ENCODE data around the gene NEDD1.

The NEDD1 gene

GRCh38 chr12:96897421-96897820 is 9.6 kb upstream of the NEDD1 start:
- Histone ChIP-seq H3K4me1 (no peaks in the 10 kb centered on the region), H3K27me3 (no peaks in the 10 kb centered on the region), H3K4me2 (no peak overlapping the region), H3K27ac (no peak overlapping the region), H3K9ac (no peak overlapping the region), H3K4me3 (no peak overlapping the region), H4K20me1 (no peaks in the 10 kb centered on the region), H3K9me3 (peaks cover 18% of the 10 kb centered on the region), H3K36me3 (no peaks in the 10 kb centered on the region)
- TF ChIP-seq Cebpa-rat (IDR thresholded peaks at IDR 0.05) = no peak

DNA sequence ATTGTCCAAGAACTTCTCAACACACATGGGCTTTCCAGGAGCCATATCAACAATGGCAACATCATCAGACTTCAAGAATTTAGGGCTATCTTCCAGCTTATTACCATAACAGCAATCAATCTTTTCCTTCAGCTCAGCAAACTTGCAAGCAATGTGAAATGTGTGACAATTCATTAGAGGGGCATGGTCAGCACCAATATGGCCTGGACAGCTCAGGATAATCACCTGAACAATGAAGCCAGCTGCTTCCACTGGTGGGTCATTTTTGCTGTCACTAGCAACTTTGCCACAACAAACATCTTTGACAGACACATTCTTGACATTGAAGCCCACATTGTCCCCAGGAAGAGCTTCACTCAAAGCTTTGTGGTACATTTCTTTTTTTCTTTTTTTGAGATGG is 5.9 kb upstream of the NEDD1 start:
- TF ChIP-seq Cebpa-rat (IDR thresholded peaks at IDR 0.05) = no peak
- H3K4me3 ChIP-seq = no peak overlapping the region
- no peak overlapping the region for H3K27ac ChIP-seq
- peaks cover 2% of the 10 kb centered on the region; the same call in 1 of the 2 replicates for H3K4me1 ChIP-seq
- no peaks in the 10 kb centered on the region for H3K36me3 ChIP-seq
- no peak overlapping the region for H3K9ac ChIP-seq
- no peaks in the 10 kb centered on the region for H4K20me1 ChIP-seq
- no peaks in the 10 kb centered on the region for H3K9me3 ChIP-seq
- H3K4me2 ChIP-seq = no peak overlapping the region
- no peaks in the 10 kb centered on the region for H3K27me3 ChIP-seq

- H3K4me2 ChIP-seq = no peak overlapping the region
- no peaks in the 10 kb centered on the region for H3K9me3 ChIP-seq
- TF ChIP-seq Cebpa-rat (IDR thresholded peaks at IDR 0.05) = no peak
- peaks cover 7% of the 10 kb centered on the region for H3K4me1 ChIP-seq
- H3K27me3 ChIP-seq = no peaks in the 10 kb centered on the region
- H3K9ac ChIP-seq = no peak overlapping the region
- H4K20me1 ChIP-seq = no peaks in the 10 kb centered on the region
- H3K36me3 ChIP-seq = no peaks in the 10 kb centered on the region
- no peak overlapping the region for H3K27ac ChIP-seq
- no peak overlapping the region for H3K4me3 ChIP-seq
Measured at GRCh38 chr12:96902076-96902475, 5.0 kb upstream of the NEDD1 start.

GRCh38 chr12:96906498-96906848 is 584 bp upstream of the NEDD1 start:
- Histone ChIP-seq H4K20me1 (0 out of 2 replicates have a peak, but pooled peaks cover 6% of the 10 kb centered on the region), H3K27me3 (no peaks in the 10 kb centered on the region), H3K9ac (peak overlapping the region; percentile 92), H3K9me3 (no peaks in the 10 kb centered on the region), H3K4me2 (peak overlapping the region; percentile 80), H3K4me3 (peak overlapping the region; percentile 91), H3K27ac (peak overlapping the region; percentile 92), H3K36me3 (peaks cover 4% of the 10 kb centered on the region; the same call in 1 of the 2 replicates), H3K4me1 (peaks cover 43% of the 10 kb centered on the region)
- TF ChIP-seq Cebpa-rat (IDR thresholded peaks at IDR 0.05) = no peak

- H3K27ac ChIP-seq = peak overlapping the region; percentile 92
- H3K27me3 ChIP-seq = no peaks in the 10 kb centered on the region
- no peaks in the 10 kb centered on the region for H3K9me3 ChIP-seq
- 0 out of 2 replicates have a peak, but pooled peaks cover 6% of the 10 kb centered on the region for H4K20me1 ChIP-seq
- no peak for TF ChIP-seq Cebpa-rat (IDR thresholded peaks at IDR 0.05)
- H3K4me2 ChIP-seq = peak overlapping the region; percentile 91
- peaks cover 47% of the 10 kb centered on the region for H3K4me1 ChIP-seq
- peak overlapping the region; percentile 91 for H3K4me3 ChIP-seq
- H3K36me3 ChIP-seq = peaks cover 5% of the 10 kb centered on the region; the same call in 1 of the 2 replicates
- H3K9ac ChIP-seq = peak overlapping the region; percentile 92
Measured at GRCh38 chr12:96907671-96908422, 790 bp downstream of the NEDD1 start.

DNA sequence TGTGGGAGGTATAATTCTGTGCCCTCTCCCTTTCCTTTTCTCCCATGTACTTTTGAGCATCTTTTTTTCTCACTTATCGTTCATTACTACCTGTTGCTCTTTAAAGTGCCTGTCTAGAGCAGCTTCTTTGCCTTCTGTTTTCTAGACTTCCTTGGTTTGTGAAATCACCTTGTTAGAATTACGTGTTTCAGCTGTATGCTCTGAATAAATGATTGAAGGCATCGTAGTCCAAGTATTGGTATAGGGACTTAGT is 1.3 kb downstream of the NEDD1 start:
- H3K27me3 ChIP-seq = no peaks in the 10 kb centered on the region
- H3K4me2 ChIP-seq = peak overlapping the region; percentile 91
- H4K20me1 ChIP-seq = 0 out of 2 replicates have a peak, but pooled peaks cover 6% of the 10 kb centered on the region
- H3K4me3 ChIP-seq = peak overlapping the region; percentile 91
- no peak overlapping the region for H3K27ac ChIP-seq
- peaks cover 10% of the 10 kb centered on the region for H3K36me3 ChIP-seq
- TF ChIP-seq Cebpa-rat (IDR thresholded peaks at IDR 0.05) = no peak
- H3K4me1 ChIP-seq = peaks cover 47% of the 10 kb centered on the region
- H3K9ac ChIP-seq = peak overlapping the region; percentile 92
- H3K9me3 ChIP-seq = no peaks in the 10 kb centered on the region

GRCh38 chr12:96912261-96912660 is 5.2 kb downstream of the NEDD1 start:
- Histone ChIP-seq H3K9me3 (no peaks in the 10 kb centered on the region), H3K27me3 (no peaks in the 10 kb centered on the region), H4K20me1 (0 out of 2 replicates have a peak, but pooled peaks cover 6% of the 10 kb centered on the region), H3K27ac (no peak overlapping the region), H3K36me3 (peaks cover 24% of the 10 kb centered on the region), H3K4me1 (peaks cover 40% of the 10 kb centered on the region), H3K9ac (no peak overlapping the region), H3K4me2 (no peak overlapping the region), H3K4me3 (no peak overlapping the region)
- no peak for TF ChIP-seq Cebpa-rat (IDR thresholded peaks at IDR 0.05)

GRCh38 chr12:96912943-96913342 is 5.9 kb downstream of the NEDD1 start:
- no peak overlapping the region for H3K9ac ChIP-seq
- H3K27ac ChIP-seq = no peak overlapping the region
- peaks cover 24% of the 10 kb centered on the region for H3K36me3 ChIP-seq
- H3K4me1 ChIP-seq = peaks cover 38% of the 10 kb centered on the region
- TF ChIP-seq Cebpa-rat (IDR thresholded peaks at IDR 0.05) = no peak
- H3K27me3 ChIP-seq = no peaks in the 10 kb centered on the region
- no peaks in the 10 kb centered on the region for H3K9me3 ChIP-seq
- H3K4me2 ChIP-seq = no peak overlapping the region
- H3K4me3 ChIP-seq = no peak overlapping the region
- 0 out of 2 replicates have a peak, but pooled peaks cover 6% of the 10 kb centered on the region for H4K20me1 ChIP-seq

DNA sequence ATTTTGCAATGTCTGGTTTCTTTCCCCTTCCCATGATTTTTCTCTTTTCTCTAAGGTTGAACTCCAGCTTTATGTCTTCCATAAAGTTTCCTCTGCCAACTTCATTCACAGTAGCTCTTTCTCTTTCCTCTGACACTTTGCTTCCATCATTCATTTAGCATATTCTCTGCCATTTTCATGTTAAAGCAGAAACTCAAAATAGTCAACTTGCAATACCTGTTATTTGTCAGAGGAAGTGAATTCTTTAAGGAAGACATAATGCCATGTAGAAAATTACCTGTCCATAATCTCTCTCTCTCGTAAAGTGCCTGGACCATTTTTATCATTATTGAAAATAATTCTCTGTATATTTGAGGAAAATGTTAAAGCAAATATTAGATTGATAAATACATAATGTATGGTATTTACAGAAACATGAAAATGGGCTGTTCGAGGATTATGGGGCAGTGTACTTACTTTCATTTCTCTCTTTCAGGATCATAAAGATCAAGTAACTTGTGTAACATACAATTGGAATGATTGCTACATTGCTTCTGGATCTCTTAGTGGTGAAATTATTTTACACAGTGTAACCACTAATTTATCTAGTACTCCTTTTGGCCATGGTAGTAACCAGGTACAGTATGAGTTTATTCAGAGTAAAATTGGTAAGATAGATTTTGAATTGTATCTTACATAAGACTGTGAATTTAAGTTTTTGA is 12.6 kb downstream of the NEDD1 start:
- Histone ChIP-seq H3K4me1 (no peaks in the 10 kb centered on the region), H3K4me2 (no peak overlapping the region), H3K9me3 (peaks cover 12% of the 10 kb centered on the region), H3K4me3 (no peak overlapping the region), H3K27ac (no peak overlapping the region), H3K27me3 (no peaks in the 10 kb centered on the region), H3K9ac (no peak overlapping the region), H3K36me3 (peaks cover 50% of the 10 kb centered on the region), H4K20me1 (no peaks in the 10 kb centered on the region)
- TF ChIP-seq Cebpa-rat (IDR thresholded peaks at IDR 0.05) = no peak

DNA sequence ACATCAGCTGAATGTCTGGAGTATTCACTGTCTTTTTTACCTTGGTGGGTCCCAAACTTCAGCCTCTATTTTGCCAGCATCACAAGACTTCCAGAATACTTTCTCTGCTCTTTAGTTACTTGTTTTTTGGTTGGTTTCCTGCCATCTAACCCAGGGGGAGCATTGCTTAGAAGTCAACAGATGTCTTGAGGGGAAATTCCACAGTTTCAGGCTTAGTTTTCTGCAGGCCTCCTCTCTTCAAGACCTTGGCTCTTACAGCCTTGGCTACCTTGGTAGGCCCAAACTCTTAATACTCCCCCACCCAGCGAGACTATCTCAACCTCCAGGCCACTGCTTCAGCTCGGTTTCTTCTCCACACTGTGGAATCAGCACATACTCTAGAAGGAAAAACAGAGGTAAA is 41.7 kb downstream of the NEDD1 start:
- H3K9ac ChIP-seq = no peak overlapping the region
- TF ChIP-seq Cebpa-rat (IDR thresholded peaks at IDR 0.05) = no peak
- H3K27me3 ChIP-seq = no peaks in the 10 kb centered on the region
- H3K4me2 ChIP-seq = no peak overlapping the region
- peaks cover 49% of the 10 kb centered on the region for H3K36me3 ChIP-seq
- no peaks in the 10 kb centered on the region for H4K20me1 ChIP-seq
- no peak overlapping the region for H3K27ac ChIP-seq
- no peaks in the 10 kb centered on the region for H3K9me3 ChIP-seq
- no peak overlapping the region for H3K4me3 ChIP-seq
- H3K4me1 ChIP-seq = no peaks in the 10 kb centered on the region

Data from BLaER1 (cell line).